ENCODE measurements around the gene PI16. TPM values are rescaled to one million over a fixed set of nuclear protein-coding genes. Genes with fewer than 3 reads are reported as not detected.

Gene PI16, protein sequence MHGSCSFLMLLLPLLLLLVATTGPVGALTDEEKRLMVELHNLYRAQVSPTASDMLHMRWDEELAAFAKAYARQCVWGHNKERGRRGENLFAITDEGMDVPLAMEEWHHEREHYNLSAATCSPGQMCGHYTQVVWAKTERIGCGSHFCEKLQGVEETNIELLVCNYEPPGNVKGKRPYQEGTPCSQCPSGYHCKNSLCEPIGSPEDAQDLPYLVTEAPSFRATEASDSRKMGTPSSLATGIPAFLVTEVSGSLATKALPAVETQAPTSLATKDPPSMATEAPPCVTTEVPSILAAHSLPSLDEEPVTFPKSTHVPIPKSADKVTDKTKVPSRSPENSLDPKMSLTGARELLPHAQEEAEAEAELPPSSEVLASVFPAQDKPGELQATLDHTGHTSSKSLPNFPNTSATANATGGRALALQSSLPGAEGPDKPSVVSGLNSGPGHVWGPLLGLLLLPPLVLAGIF
- total RNA-seq (2022; extraction: Qiagen RNA extraction; ENCODE audit: low read depth) = not detected in 5 replicates

GRCh38 chr6:36954262-36954931 lies at the start of gene PI16:
Gene PI16 (plus strand): TSS chr6:36954738. CDS start chr6:36954761, 23 bp downstream.

GRCh38 chr6:36985808-36986703 lies 31.5 kb downstream of the PI16 start, which contains the start of gene MTCH1:
Gene MTCH1 (minus strand): TSS chr6:36986196. CDS start chr6:36986173, 23 bp downstream.

DNA sequence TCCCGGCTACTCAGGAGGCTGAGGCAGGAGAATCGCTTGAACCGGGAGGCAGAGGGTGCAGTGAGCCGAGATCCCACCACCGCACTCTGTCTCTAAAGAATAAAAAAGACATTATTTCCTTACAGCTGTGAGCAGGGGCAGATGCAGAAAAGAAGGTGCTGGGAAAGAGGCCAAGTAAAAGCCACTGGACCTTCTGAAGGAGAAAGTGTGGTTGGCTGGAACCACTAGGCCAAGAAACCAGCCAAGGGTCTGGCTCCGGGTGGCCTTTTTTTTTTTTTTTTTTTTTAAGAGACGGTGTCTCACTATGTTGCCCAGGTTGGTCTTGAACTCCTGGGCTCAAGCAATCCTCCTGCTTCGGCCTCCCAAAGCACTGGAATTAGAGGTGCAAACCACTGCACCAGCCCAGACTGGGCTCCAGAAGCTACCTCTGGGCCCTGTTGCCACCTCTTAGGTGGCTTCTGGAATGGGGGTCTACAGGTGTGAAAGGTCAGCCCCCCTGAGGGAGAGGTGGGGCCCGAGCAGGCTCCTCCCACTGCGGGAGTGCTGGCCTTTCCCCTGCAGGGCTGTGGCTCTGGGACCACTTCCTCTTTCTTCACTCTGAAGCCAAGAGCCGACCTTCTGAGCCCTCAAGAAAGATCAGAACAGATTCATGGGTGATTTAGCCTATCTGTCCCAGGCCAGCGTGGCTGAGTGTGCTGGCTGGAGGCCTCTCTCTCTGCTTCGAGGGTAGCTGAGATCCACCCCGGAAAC lies 50.7 kb downstream of the PI16 start, which contains the start of gene FGD2:
Gene FGD2 (plus strand): TSS at position 595 of the 750 bp plus-strand sequence. CDS start 163 bp downstream, outside the sequence.

Other genes with a start within 250 kb of the PI16 start
- gene CPNE5, start 115.3 kb upstream of the PI16 start, total RNA-seq (2022; extraction: Qiagen RNA extraction; ENCODE audit: low read depth) = 0.05 to 0.15 TPM (median 0.08 TPM) in 4 of 5 replicates, not detected in the other
- 38.9 to 51.4 TPM (median 42.2 TPM) in 5 replicates for gene PPIL1, start 79.9 kb upstream of the PI16 start, total RNA-seq (2022; extraction: Qiagen RNA extraction; ENCODE audit: low read depth)
- 14.6 to 17.1 TPM (median 16.7 TPM) in 5 replicates for gene C6orf89, start 68.8 kb upstream of the PI16 start, total RNA-seq (2022; extraction: Qiagen RNA extraction; ENCODE audit: low read depth)
- gene MTCH1, start 31.5 kb downstream of the PI16 start, total RNA-seq (2022; extraction: Qiagen RNA extraction; ENCODE audit: low read depth) = 109 to 141 TPM (median 131 TPM) in 5 replicates
- gene FGD2, start 50.9 kb downstream of the PI16 start, total RNA-seq (2022; extraction: Qiagen RNA extraction; ENCODE audit: low read depth) = not detected in 5 replicates
- 12.1 to 24.2 TPM (median 20.4 TPM) in 5 replicates for gene PIM1, start 215.4 kb downstream of the PI16 start, total RNA-seq (2022; extraction: Qiagen RNA extraction; ENCODE audit: low read depth)